WERI-Rb-1 (cell line): ENCODE measurements around the gene DAPP1.

Experiments
- DNase-seq: peaks from one replicate; pipeline ENCODE4 v3.0.0-alpha.2; 2020
- H3K27ac ChIP-seq: fragments of 250-450 bp; sonication (Bioruptor Pico); 2 replicates; pipeline ENCODE4 v1.5.1; 2020; ENCODE audit warnings: mild to moderate bottlenecking, moderate library complexity
- H3K27me3 ChIP-seq: fragments of 250-450 bp; sonication (Bioruptor Pico); 2 replicates; pipeline ENCODE4 v1.5.1; 2021; ENCODE audit warnings: mild to moderate bottlenecking, low read depth, moderate library complexity; ENCODE audit not compliant: insufficient read depth, severe bottlenecking
- H3K36me3 ChIP-seq: fragments of 250-450 bp; sonication (Bioruptor Pico); 2 replicates; pipeline ENCODE4 v1.5.1; 2020; ENCODE audit warnings: mild to moderate bottlenecking, moderate library complexity
- H3K4me3 ChIP-seq: 2 replicates; pipeline ENCODE4 v1.5.1; 2011; ENCODE audit warnings: low read depth, mild to moderate bottlenecking, control low read depth, low read length
- H3K9me3 ChIP-seq: fragments of 250-450 bp; sonication (Bioruptor Pico); 2 replicates; pipeline ENCODE4 v1.5.1; 2021; ENCODE audit warnings: mild to moderate bottlenecking, moderate library complexity; ENCODE audit not compliant: severe bottlenecking
- CTCF ChIP-seq: IDR thresholded peaks from 2 replicates; pipeline ENCODE4 v1.5.1; 2011; ENCODE audit warnings: low read depth, mild to moderate bottlenecking, control low read depth, inconsistent platforms, low read length

The DAPP1 gene

DNA sequence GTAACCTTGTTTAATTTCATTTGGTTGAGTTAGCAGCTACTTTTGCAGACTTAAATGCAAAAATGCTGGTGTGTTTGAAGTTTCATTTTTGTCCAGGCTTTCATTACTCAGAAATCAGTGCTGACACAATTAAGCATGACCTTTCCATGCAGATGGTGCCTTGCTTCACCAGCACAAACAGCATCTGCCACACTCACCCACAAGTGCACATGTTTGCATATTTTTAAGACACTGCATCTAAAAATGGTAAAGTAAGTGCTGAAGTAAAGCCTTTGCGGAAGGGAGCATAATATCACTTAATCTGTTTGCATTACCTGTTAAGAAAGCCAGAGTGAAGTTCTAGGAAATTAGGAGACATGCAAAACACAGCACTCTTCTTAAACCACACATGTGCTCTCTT lies 7.3 kb upstream of the DAPP1 start:
- TF ChIP-seq CTCF: no peak
- no peak for DNase-seq
- H3K9me3 ChIP-seq: no peaks in the 10 kb centered on the region
- H3K27ac ChIP-seq: no peak overlapping the region
- H3K27me3 ChIP-seq: no peaks in the 10 kb centered on the region
- H3K36me3 ChIP-seq: no peaks in the 10 kb centered on the region
- no peak overlapping the region for H3K4me3 ChIP-seq

- H3K36me3 ChIP-seq: no peaks in the 10 kb centered on the region
- H3K27ac ChIP-seq: no peak overlapping the region
- H3K9me3 ChIP-seq: no peaks in the 10 kb centered on the region
- no peak for DNase-seq
- no peak for TF ChIP-seq CTCF
- no peaks in the 10 kb centered on the region for H3K27me3 ChIP-seq
- no peak overlapping the region for H3K4me3 ChIP-seq
These were observed 6.1 kb upstream of the DAPP1 start for GRCh38 chr4:99810536-99810935.

GRCh38 chr4:99811117-99811516 lies 5.5 kb upstream of the DAPP1 start:
- Histone ChIP-seq H3K9me3 (no peaks in the 10 kb centered on the region), H3K4me3 (no peak overlapping the region), H3K27ac (no peak overlapping the region), H3K27me3 (no peaks in the 10 kb centered on the region), H3K36me3 (no peaks in the 10 kb centered on the region)
- no peak for DNase-seq
- no peak for TF ChIP-seq CTCF

DNA sequence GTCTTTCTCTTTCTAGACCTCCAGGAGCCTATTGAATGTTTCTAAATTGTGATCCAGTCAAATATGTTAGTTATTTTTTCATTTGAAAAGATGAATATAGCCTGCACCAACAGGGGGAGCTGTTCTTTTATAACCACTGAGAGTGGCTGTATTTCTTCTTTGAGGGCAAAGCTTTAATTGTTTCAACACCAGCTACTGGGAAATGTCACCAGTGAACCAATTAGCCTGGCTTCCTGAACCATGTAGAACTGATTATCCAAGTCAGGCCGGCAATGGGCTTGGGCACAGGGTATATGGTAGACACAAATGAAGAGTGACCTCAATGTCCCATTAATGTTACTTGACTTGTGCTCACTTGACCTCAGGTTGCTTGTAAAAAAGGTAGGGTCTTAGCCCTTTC lies 4.8 kb upstream of the DAPP1 start:
- DNase-seq: no peak
- Histone ChIP-seq H3K36me3 (no peaks in the 10 kb centered on the region), H3K27me3 (no peaks in the 10 kb centered on the region), H3K9me3 (no peaks in the 10 kb centered on the region), H3K4me3 (no peak overlapping the region), H3K27ac (no peak overlapping the region)
- peak; percentile 31; the same call in 1 of the 2 replicates for TF ChIP-seq CTCF

- no peak for DNase-seq
- Histone ChIP-seq H3K27ac (no peak overlapping the region), H3K27me3 (no peaks in the 10 kb centered on the region), H3K36me3 (no peaks in the 10 kb centered on the region), H3K9me3 (no peaks in the 10 kb centered on the region), H3K4me3 (no peak overlapping the region)
- TF ChIP-seq CTCF: no peak
These were observed 1.0 kb upstream of the DAPP1 start for GRCh38 chr4:99815597-99816011.

GRCh38 chr4:99817309-99817890 lies 773 bp downstream of the DAPP1 start:
- H3K36me3 ChIP-seq: no peaks in the 10 kb centered on the region
- no peak for TF ChIP-seq CTCF
- H3K9me3 ChIP-seq: no peaks in the 10 kb centered on the region
- H3K4me3 ChIP-seq: no peak overlapping the region
- H3K27ac ChIP-seq: no peak overlapping the region
- no peak for DNase-seq
- H3K27me3 ChIP-seq: no peaks in the 10 kb centered on the region
